ENCODE measurements around the gene PEX10.

PEX10 gene

GRCh38 chr1:2442661-2443060 lies 30.3 kb upstream of the PEX10 start:
- DNase-seq, result no peak

GRCh38 chr1:2441746-2442145 lies 29.4 kb upstream of the PEX10 start:
- DNase-seq, result no peak

- DNase-seq, result peak; percentile 29
Observed at GRCh38 chr1:2440346-2440745, 28.0 kb upstream of the PEX10 start.

GRCh38 chr1:2439369-2439768 lies 27.0 kb upstream of the PEX10 start:
- DNase-seq, result no peak

- DNase-seq, result no peak
Observed at GRCh38 chr1:2438641-2439040, 26.3 kb upstream of the PEX10 start.

GRCh38 chr1:2438038-2438437 lies 25.7 kb upstream of the PEX10 start:
- no peak for DNase-seq

GRCh38 chr1:2437617-2438016 lies 25.3 kb upstream of the PEX10 start:
- DNase-seq, result no peak

GRCh38 chr1:2436876-2437275 lies 24.5 kb upstream of the PEX10 start:
- DNase-seq, result no peak

- no peak for DNase-seq
Observed at GRCh38 chr1:2435746-2436355, 23.5 kb upstream of the PEX10 start.

- DNase-seq, result no peak
Observed at GRCh38 chr1:2435091-2435490, 22.7 kb upstream of the PEX10 start.

- DNase-seq, result no peak
Observed at GRCh38 chr1:2433936-2434655, 21.7 kb upstream of the PEX10 start.

- no peak for DNase-seq
Observed at GRCh38 chr1:2433196-2433595, 20.8 kb upstream of the PEX10 start.

GRCh38 chr1:2432441-2432844 lies 20.1 kb upstream of the PEX10 start:
- no peak for DNase-seq

GRCh38 chr1:2431518-2431917 lies 19.2 kb upstream of the PEX10 start:
- no peak for DNase-seq

- DNase-seq, result no peak
Observed at GRCh38 chr1:2431103-2431502, 18.7 kb upstream of the PEX10 start.

GRCh38 chr1:2430592-2430973 lies 18.2 kb upstream of the PEX10 start:
- DNase-seq, result no peak

GRCh38 chr1:2429780-2430591 lies 17.6 kb upstream of the PEX10 start:
- DNase-seq, result no peak

GRCh38 chr1:2428490-2428889 lies 16.1 kb upstream of the PEX10 start:
- no peak for DNase-seq

GRCh38 chr1:2427976-2428375 lies 15.6 kb upstream of the PEX10 start:
- no peak for DNase-seq

- no peak for DNase-seq
Observed at GRCh38 chr1:2427051-2427450, 14.7 kb upstream of the PEX10 start.

GRCh38 chr1:2426540-2426939 lies 14.2 kb upstream of the PEX10 start:
- DNase-seq, result no peak

GRCh38 chr1:2425892-2426291 lies 13.5 kb upstream of the PEX10 start:
- DNase-seq, result no peak

- no peak for DNase-seq
Observed at GRCh38 chr1:2422523-2422922, 10.2 kb upstream of the PEX10 start.

GRCh38 chr1:2419416-2419815 lies 7.1 kb upstream of the PEX10 start:
- DNase-seq, result no peak
